Measurements from ENCODE around the gene KHDC4. TPM values are rescaled to one million over a fixed set of nuclear protein-coding genes. Genes with fewer than 3 reads are reported as not detected.
A peak's percentile ranks its signal among the peaks of the same experiment; 100 is the strongest.

KHDC4 gene
- total and polyA plus RNA-seq, 4 donors: 8.4 to 32.6 (median 14.8) TPM

DNA sequence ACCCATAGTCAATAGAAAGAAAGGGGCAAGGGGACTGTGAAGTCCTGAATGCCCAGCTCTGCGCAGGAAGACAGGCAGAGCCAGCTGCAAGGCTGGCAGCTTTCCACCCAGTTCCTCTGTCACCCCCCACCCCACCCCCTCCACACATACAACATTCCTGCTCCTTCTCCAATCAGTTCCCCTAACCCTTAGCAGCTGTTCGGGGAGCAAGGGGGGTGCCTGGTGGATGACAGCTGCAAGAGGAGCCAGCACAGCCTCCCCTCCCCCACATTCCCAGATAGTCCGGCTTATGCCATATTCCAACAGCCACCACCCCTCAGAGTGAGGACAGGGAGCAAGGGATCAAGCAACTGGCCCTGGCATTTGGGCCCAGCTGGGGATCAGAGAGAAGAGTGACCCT is 34.5 kb upstream of the KHDC4 start:
- no peak overlapping the region for H3K4me3 ChIP-seq (ENCODE audit: low read depth in 1 of 3, low read length in 3 of 3)
- no peak for DNase-seq (ENCODE audit: low spot score)
- H3K9ac ChIP-seq (ENCODE audit: low read depth in 1 of 2, low read length in 2 of 2): no peak overlapping the region
- TF ChIP-seq HNF4A (conservative IDR thresholded peaks at IDR 0.05): no peak
- no peak for TF ChIP-seq FOXA2 (IDR thresholded peaks at IDR 0.05)
- TF ChIP-seq HNF4G (IDR thresholded peaks at IDR 0.05): no peak
- no peak for TF ChIP-seq TAF1 (conservative IDR thresholded peaks at IDR 0.05)
- no peaks in the 10 kb centered on the region for H3K9me3 ChIP-seq (ENCODE audit: control insufficient read depth in 4 of 4, low read length in 3 of 4)
- H3K27me3 ChIP-seq (ENCODE audit: control insufficient read depth in 4 of 4, insufficient read depth in 4 of 4, low read length in 3 of 4): no peaks in the 10 kb centered on the region
- peaks cover 7 to 39% (median 19%) of the 10 kb centered on the region in 4 donors for H3K4me1 ChIP-seq (ENCODE audit: control insufficient read depth in 4 of 4, insufficient read depth in 4 of 4, low read length in 3 of 4)
- peaks cover 2 to 4% (median 2%) of the 10 kb centered on the region in 4 donors for H3K36me3 ChIP-seq (ENCODE audit: control insufficient read depth in 4 of 4, insufficient read depth in 3 of 4, low read depth in 1 of 4, low read length in 3 of 4)
- 77% methylated on average over 3 of the region's 3 CpGs for WGBS
- peak overlapping the region; percentile 5 to 25 for H3K27ac ChIP-seq (ENCODE audit: low read depth in 1 of 2, low read length in 2 of 2)

DNA sequence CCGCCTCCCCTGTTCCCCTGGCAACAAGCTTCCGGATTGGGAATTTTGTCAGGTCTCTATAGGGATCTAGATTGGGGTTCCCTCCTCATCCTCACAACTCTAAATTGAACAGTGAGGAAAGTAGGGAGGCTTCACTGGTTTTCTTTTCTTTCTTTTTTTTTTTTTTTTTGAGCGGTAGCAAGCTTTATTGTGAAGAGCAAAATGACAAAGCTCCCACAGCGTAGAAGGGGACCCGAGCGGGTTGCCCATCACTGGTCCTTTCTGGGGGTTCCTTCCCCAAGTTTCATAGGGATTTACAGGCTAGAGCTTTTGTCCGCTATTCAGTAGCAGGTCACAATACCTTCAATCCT is 33.8 kb upstream of the KHDC4 start:
- Histone ChIP-seq H3K27ac (ENCODE audit: low read depth in 1 of 2, low read length in 2 of 2) (peak overlapping the region; percentile 29 to 60), H3K27me3 (ENCODE audit: control insufficient read depth in 4 of 4, insufficient read depth in 4 of 4, low read length in 3 of 4) (no peaks in the 10 kb centered on the region), H3K9me3 (ENCODE audit: control insufficient read depth in 4 of 4, low read length in 3 of 4) (no peaks in the 10 kb centered on the region), H3K9ac (ENCODE audit: low read depth in 1 of 2, low read length in 2 of 2) (peak overlapping the region in 1 of 2 donors; percentile 23), H3K36me3 (ENCODE audit: control insufficient read depth in 4 of 4, insufficient read depth in 3 of 4, low read depth in 1 of 4, low read length in 3 of 4) (peaks cover 2 to 4% (median 2%) of the 10 kb centered on the region in 4 donors), H3K4me1 (ENCODE audit: control insufficient read depth in 4 of 4, insufficient read depth in 4 of 4, low read length in 3 of 4) (peaks cover 7 to 39% (median 19%) of the 10 kb centered on the region in 4 donors), H3K4me3 (ENCODE audit: low read depth in 1 of 3, low read length in 3 of 3) (no peak overlapping the region)
- TF ChIP-seq TAF1 (conservative IDR thresholded peaks at IDR 0.05): no peak
- TF ChIP-seq, protein P1, sequence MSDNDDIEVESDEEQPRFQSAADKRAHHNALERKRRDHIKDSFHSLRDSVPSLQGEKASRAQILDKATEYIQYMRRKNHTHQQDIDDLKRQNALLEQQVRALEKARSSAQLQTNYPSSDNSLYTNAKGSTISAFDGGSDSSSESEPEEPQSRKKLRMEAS (IDR thresholded peaks at IDR 0.05): no peak
- TF ChIP-seq JUND (IDR thresholded peaks at IDR 0.05): no peak
- TF ChIP-seq NR2F2 (IDR thresholded peaks at IDR 0.05): no peak
- TF ChIP-seq, protein P2, sequence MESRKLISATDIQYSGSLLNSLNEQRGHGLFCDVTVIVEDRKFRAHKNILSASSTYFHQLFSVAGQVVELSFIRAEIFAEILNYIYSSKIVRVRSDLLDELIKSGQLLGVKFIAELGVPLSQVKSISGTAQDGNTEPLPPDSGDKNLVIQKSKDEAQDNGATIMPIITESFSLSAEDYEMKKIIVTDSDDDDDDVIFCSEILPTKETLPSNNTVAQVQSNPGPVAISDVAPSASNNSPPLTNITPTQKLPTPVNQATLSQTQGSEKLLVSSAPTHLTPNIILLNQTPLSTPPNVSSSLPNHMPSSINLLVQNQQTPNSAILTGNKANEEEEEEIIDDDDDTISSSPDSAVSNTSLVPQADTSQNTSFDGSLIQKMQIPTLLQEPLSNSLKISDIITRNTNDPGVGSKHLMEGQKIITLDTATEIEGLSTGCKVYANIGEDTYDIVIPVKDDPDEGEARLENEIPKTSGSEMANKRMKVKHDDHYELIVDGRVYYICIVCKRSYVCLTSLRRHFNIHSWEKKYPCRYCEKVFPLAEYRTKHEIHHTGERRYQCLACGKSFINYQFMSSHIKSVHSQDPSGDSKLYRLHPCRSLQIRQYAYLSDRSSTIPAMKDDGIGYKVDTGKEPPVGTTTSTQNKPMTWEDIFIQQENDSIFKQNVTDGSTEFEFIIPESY (IDR thresholded peaks at IDR 0.05): no peak
- TF ChIP-seq YY1 (IDR thresholded peaks at IDR 0.05): no peak
- TF ChIP-seq, protein P3, sequence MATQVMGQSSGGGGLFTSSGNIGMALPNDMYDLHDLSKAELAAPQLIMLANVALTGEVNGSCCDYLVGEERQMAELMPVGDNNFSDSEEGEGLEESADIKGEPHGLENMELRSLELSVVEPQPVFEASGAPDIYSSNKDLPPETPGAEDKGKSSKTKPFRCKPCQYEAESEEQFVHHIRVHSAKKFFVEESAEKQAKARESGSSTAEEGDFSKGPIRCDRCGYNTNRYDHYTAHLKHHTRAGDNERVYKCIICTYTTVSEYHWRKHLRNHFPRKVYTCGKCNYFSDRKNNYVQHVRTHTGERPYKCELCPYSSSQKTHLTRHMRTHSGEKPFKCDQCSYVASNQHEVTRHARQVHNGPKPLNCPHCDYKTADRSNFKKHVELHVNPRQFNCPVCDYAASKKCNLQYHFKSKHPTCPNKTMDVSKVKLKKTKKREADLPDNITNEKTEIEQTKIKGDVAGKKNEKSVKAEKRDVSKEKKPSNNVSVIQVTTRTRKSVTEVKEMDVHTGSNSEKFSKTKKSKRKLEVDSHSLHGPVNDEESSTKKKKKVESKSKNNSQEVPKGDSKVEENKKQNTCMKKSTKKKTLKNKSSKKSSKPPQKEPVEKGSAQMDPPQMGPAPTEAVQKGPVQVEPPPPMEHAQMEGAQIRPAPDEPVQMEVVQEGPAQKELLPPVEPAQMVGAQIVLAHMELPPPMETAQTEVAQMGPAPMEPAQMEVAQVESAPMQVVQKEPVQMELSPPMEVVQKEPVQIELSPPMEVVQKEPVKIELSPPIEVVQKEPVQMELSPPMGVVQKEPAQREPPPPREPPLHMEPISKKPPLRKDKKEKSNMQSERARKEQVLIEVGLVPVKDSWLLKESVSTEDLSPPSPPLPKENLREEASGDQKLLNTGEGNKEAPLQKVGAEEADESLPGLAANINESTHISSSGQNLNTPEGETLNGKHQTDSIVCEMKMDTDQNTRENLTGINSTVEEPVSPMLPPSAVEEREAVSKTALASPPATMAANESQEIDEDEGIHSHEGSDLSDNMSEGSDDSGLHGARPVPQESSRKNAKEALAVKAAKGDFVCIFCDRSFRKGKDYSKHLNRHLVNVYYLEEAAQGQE (IDR thresholded peaks at IDR 0.05): no peak
- WGBS: 84% methylated on average over 7 of the region's 7 CpGs
- no peak for DNase-seq (ENCODE audit: low spot score)

DNA sequence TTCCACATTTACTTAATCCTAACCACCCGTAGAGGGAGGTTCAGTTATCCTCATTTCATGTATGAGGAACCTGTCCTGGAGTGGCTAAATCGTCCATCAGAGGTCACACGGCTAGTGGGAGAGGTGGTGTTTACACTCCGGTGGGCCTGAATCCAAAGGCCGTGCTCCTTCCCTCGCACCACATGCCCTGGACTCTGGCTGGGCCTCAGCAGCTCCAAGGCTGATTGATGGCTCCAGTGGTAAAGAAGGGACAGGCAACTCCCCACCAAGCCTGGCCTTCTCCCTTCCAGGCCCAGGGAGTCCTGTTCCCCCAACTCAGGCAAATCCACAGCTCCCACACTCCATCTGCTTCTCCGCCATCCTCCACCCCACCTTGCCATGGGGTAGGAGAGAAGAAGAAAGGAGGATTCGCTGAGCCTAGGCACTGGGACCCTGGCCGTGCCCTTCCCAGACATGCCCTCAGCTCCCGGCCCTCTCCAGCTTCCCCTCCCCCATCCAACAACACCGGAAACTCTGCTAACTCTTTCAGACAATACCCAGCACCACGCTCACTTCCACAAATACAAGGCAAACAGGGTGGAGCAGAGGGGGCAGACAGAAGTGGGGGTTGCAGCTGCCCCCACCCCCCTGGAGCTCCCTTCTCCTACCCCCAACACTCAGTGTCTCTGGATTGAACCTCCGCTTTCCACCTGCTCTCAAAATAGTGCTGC is 33.3 kb upstream of the KHDC4 start:
- H3K9ac ChIP-seq (ENCODE audit: low read depth in 1 of 2, low read length in 2 of 2): peak overlapping the region; percentile 6 to 23
- TF ChIP-seq, protein P4, sequence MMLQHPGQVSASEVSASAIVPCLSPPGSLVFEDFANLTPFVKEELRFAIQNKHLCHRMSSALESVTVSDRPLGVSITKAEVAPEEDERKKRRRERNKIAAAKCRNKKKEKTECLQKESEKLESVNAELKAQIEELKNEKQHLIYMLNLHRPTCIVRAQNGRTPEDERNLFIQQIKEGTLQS (IDR thresholded peaks at IDR 0.05): no peak
- TF ChIP-seq RXRA (IDR thresholded peaks at IDR 0.05): peak; percentile 15 to 23
- TF ChIP-seq NR2F2 (IDR thresholded peaks at IDR 0.05): peak; percentile 34
- no peak for TF ChIP-seq FOXA2 (IDR thresholded peaks at IDR 0.05)
- peak; percentile 42 to 70 for TF ChIP-seq HNF4A (conservative IDR thresholded peaks at IDR 0.05)
- TF ChIP-seq, protein P1 (IDR thresholded peaks at IDR 0.05): peak; percentile 29
- peaks cover 7 to 39% (median 19%) of the 10 kb centered on the region in 4 donors for H3K4me1 ChIP-seq (ENCODE audit: control insufficient read depth in 4 of 4, insufficient read depth in 4 of 4, low read length in 3 of 4)
- H3K9me3 ChIP-seq (ENCODE audit: control insufficient read depth in 4 of 4, low read length in 3 of 4): no peaks in the 10 kb centered on the region
- no peak for DNase-seq (ENCODE audit: low spot score)
- peak overlapping the region; percentile 29 to 60 for H3K27ac ChIP-seq (ENCODE audit: low read depth in 1 of 2, low read length in 2 of 2)
- peaks cover 2 to 7% (median 3%) of the 10 kb centered on the region in 4 donors for H3K36me3 ChIP-seq (ENCODE audit: control insufficient read depth in 4 of 4, insufficient read depth in 3 of 4, low read depth in 1 of 4, low read length in 3 of 4)
- H3K4me3 ChIP-seq (ENCODE audit: low read depth in 1 of 3, low read length in 3 of 3): no peak overlapping the region
- 42% methylated on average over 13 of the region's 13 CpGs for WGBS
- no peaks in the 10 kb centered on the region for H3K27me3 ChIP-seq (ENCODE audit: control insufficient read depth in 4 of 4, insufficient read depth in 4 of 4, low read length in 3 of 4)
